NOMO-1 treated with dmso at 0.1 percent for 144 hours (cell line): ENCODE results near the gene ANXA5.
"Not testable (repeated sequence)": the region's sequence is repeated elsewhere in the genome, so short reads cannot be mapped to it uniquely, and the experiment has no call there.

Source experiments
- DNase-seq: peaks from one replicate; lab custom pipeline; 2025; ENCODE audit not compliant: unreplicated experiment; lab: John Stamatoyannopoulos, UW

The ANXA5 gene

GRCh38 chr4:121679951-121680350 is 16.8 kb downstream of the ANXA5 start:
- no peak for DNase-seq

- DNase-seq, result no peak
These were observed 17.5 kb downstream of the ANXA5 start for GRCh38 chr4:121679267-121679666.

- DNase-seq, result no peak
These were observed 19.3 kb downstream of the ANXA5 start for GRCh38 chr4:121677524-121677923.

GRCh38 chr4:121676345-121677075 is 20.3 kb downstream of the ANXA5 start:
- no peak for DNase-seq

- no peak for DNase-seq
These were observed 21.1 kb downstream of the ANXA5 start for GRCh38 chr4:121675715-121676114.

- no peak for DNase-seq
These were observed 22.1 kb downstream of the ANXA5 start for GRCh38 chr4:121674696-121675095.

- no peak for DNase-seq
These were observed 22.6 kb downstream of the ANXA5 start for GRCh38 chr4:121674191-121674590.

- no peak for DNase-seq
These were observed 27.6 kb downstream of the ANXA5 start for GRCh38 chr4:121669163-121669550.

- DNase-seq, result no peak
These were observed 28.2 kb downstream of the ANXA5 start for GRCh38 chr4:121668368-121669162.

GRCh38 chr4:121666091-121666679 is 30.6 kb downstream of the ANXA5 start:
- no peak for DNase-seq

- no peak for DNase-seq
These were observed 31.4 kb downstream of the ANXA5 start for GRCh38 chr4:121665371-121665770.

GRCh38 chr4:121662225-121662624 is 34.6 kb downstream of the ANXA5 start:
- no peak for DNase-seq

- DNase-seq, result not testable (repeated sequence)
These were observed 36.4 kb downstream of the ANXA5 start for GRCh38 chr4:121660175-121660933.

- no peak for DNase-seq
These were observed 38.7 kb downstream of the ANXA5 start for GRCh38 chr4:121658125-121658524.

GRCh38 chr4:121656269-121656641 is 40.5 kb downstream of the ANXA5 start:
- no peak for DNase-seq

GRCh38 chr4:121655320-121656268 is 41.2 kb downstream of the ANXA5 start:
- DNase-seq, result no peak

- no peak for DNase-seq
These were observed 42.0 kb downstream of the ANXA5 start for GRCh38 chr4:121654738-121655137.

- DNase-seq, result no peak
These were observed 42.8 kb downstream of the ANXA5 start for GRCh38 chr4:121653986-121654385.

GRCh38 chr4:121653214-121653613 is 43.6 kb downstream of the ANXA5 start:
- no peak for DNase-seq

- no peak for DNase-seq
These were observed 45.2 kb downstream of the ANXA5 start for GRCh38 chr4:121651597-121651996.
